ENCODE results near the gene TRIM44. TPM values are rescaled to one million over a fixed set of nuclear protein-coding genes. Genes with fewer than 3 reads are reported as not detected.

TRIM44 gene
- total RNA-seq, 3 donors from 2014 or later: 43.0 to 83.6 (median 43.9) TPM

DNA sequence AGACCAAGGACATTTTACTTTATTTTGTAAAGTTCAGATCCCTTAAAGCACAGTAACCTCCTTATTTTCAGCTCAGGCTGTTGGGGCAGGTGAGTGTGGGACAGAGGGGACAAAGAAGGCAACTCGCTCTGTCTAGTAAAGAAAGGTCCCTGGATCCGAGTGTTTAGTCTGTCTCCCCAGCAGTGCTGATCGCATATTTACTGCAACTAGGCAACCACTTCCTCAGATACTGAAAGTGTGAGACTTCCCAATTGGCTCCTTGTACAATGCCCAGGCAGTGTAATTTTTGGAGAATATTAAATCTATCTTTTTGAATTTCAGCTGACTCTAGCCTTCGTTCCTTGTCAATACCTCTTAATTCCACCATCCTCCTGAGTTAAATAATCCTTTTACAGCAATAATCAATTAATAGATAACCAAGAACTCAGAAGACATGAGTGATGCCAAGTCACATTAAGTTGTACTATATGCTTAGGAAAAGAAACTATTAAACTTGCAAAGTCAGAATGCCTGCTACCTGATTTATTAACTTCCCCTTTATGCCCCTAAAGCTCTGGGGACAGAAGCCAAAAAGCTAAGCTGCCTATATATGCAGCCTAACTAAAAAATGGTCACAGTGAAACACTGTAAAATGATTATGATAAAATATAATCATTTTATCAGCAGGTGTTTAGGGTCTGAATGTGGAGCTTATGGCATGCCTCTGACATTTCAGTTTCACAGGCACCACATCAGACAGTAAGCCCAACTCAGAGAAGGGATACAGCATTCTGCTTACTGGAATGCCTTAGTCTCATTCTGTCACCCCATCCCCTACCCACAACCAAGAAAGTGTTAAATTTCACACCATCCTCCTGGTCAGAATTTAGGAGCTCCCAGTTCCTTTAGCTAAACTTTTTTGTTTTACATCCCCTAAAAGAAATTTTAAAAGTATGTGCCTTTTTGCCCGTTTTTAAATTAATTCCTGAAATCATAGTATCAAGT, 138.7 kb downstream of the TRIM44 start:
- ATAC-seq: peak; percentile 24
- Histone ChIP-seq H3K9me3 (no peaks in the 10 kb centered on the region), H3K4me1 (ENCODE audit: low read depth) (no peaks in the 10 kb centered on the region), H3K36me3 (ENCODE audit: low read depth) (no peaks in the 10 kb centered on the region), H3K4me3 (no peak overlapping the region)
- no peak for DNase-seq
- TF ChIP-seq, protein P1, sequence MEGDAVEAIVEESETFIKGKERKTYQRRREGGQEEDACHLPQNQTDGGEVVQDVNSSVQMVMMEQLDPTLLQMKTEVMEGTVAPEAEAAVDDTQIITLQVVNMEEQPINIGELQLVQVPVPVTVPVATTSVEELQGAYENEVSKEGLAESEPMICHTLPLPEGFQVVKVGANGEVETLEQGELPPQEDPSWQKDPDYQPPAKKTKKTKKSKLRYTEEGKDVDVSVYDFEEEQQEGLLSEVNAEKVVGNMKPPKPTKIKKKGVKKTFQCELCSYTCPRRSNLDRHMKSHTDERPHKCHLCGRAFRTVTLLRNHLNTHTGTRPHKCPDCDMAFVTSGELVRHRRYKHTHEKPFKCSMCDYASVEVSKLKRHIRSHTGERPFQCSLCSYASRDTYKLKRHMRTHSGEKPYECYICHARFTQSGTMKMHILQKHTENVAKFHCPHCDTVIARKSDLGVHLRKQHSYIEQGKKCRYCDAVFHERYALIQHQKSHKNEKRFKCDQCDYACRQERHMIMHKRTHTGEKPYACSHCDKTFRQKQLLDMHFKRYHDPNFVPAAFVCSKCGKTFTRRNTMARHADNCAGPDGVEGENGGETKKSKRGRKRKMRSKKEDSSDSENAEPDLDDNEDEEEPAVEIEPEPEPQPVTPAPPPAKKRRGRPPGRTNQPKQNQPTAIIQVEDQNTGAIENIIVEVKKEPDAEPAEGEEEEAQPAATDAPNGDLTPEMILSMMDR (IDR thresholded peaks at IDR 0.05): no peak
- intact Hi-C loops (cut with DNase I, micrococcal nuclease): no loop called here

DNA sequence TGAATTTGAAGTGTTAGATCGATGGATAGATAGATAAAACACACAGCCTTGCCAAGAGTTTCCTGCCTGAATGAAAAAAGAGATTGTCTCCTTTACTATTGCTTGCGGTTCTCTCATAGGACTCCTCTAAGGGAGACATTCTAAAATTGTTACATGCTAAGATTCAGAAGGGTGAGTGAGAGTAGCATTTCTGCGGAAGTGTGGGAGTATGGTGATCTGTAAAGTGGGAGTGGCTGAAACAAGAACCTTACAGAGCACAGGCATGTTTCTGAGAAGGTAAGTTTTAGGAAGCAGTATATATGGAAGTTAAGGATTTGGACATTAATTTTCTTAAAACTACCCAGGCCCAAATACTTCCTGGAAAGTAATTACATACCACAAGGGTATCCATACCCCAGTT, 139.6 kb downstream of the TRIM44 start:
- H3K4me3 ChIP-seq: no peak overlapping the region
- no peaks in the 10 kb centered on the region for H3K36me3 ChIP-seq (ENCODE audit: low read depth)
- H3K4me1 ChIP-seq (ENCODE audit: low read depth): no peaks in the 10 kb centered on the region
- DNase-seq (no peak), ATAC-seq (no peak)
- no peaks in the 10 kb centered on the region for H3K9me3 ChIP-seq
- intact Hi-C loops (cut with DNase I, micrococcal nuclease): no loop called here
- TF ChIP-seq, protein P1 (IDR thresholded peaks at IDR 0.05): no peak

DNA sequence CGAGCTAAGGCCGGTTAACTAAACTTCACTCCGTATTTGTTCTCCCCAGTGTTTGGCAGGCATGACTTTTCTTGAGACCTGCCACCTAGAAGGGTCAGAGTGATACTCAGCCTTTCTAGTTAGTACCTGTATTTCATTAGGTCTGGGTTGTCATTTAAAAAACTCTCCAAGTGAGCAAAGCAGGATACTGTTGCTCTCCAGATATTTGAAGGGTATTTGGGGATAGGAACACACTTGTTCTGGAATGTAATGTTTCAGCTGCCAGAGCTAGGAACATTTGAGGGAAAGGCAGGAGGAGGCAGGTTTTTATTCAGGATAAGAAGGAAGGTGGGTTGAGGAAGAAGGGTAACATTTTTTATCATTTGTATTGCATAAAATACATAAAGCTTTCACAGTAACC, 140.1 kb downstream of the TRIM44 start:
- Histone ChIP-seq H3K36me3 (ENCODE audit: low read depth) (no peaks in the 10 kb centered on the region), H3K4me1 (ENCODE audit: low read depth) (no peaks in the 10 kb centered on the region), H3K9me3 (no peaks in the 10 kb centered on the region), H3K4me3 (no peak overlapping the region)
- ATAC-seq (no peak), DNase-seq (no peak)
- intact Hi-C loops (cut with DNase I, micrococcal nuclease): no loop called here
- TF ChIP-seq, protein P1 (IDR thresholded peaks at IDR 0.05): no peak

DNA sequence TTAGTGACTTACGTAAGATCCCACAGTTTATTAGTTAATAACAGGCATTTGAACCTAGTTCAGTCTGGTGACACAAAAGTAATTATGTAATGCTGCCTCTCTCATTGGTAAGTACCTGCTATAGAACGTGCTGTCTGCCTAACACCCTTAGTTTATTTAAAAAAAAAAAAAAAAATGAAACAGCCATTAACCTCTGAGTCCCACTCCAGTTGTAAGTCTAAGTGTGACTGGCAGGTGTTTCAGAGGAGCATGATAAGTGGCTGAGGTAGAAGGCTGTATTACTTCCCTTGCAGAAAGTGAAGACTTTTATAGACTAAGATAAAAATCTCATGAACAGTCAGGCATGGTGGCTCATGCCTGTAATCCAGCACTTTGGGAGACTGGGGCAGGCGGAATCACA, 140.5 kb downstream of the TRIM44 start:
- Histone ChIP-seq H3K36me3 (ENCODE audit: low read depth) (no peaks in the 10 kb centered on the region), H3K4me3 (no peak overlapping the region), H3K4me1 (ENCODE audit: low read depth) (no peaks in the 10 kb centered on the region), H3K9me3 (no peaks in the 10 kb centered on the region)
- TF ChIP-seq, protein P1 (IDR thresholded peaks at IDR 0.05): no peak
- intact Hi-C loops (cut with DNase I, micrococcal nuclease): no loop called here
- DNase-seq: no peak
- ATAC-seq: no peak

DNA sequence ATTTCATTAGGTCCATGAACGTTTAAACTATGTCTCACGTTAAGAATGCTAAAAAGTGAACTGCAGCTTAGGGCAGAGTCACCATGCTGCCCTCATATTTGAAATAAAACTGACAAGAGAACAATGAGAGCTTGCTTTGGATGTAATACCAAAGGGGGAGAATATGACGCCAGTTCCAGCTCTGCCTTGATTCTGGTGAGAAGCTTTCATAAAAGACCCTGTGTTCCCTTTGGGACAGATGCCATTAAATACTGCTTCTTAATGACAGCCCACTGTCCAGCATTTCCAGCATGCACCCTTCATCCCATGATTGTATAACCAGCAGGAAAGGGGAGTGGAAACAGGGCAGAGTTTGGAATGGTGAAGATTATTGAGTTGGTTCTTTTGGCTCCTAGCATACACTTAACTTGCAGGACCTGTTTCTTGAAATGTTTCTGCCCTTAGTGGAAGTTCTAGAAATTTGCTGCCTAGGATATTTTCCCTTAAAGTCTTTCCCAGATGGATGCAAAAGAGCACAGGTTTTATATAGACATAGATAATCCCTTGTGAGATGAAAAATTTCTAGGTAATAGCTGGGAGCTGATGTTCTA, 142.0 kb downstream of the TRIM44 start:
- TF ChIP-seq, protein P1 (IDR thresholded peaks at IDR 0.05): no peak
- intact Hi-C loops (cut with DNase I, micrococcal nuclease): no loop called here
- Histone ChIP-seq H3K9me3 (no peaks in the 10 kb centered on the region), H3K4me1 (ENCODE audit: low read depth) (no peaks in the 10 kb centered on the region), H3K36me3 (ENCODE audit: low read depth) (no peaks in the 10 kb centered on the region), H3K4me3 (no peak overlapping the region)
- no peak for DNase-seq
- no peak for ATAC-seq
